HL-60/S4 (cell line): Measurements from ENCODE around the gene SMIM43.
"Not testable (repeated sequence)": the region's sequence is repeated elsewhere in the genome, so short reads cannot be mapped to it uniquely, and the experiment has no call there.

Experiments
- in situ Hi-C: fragments of 300-500 bp; cut with MboI; formaldehyde crosslinking; loops from 2 replicates; pipeline ENCODE4 v1.14.3; 2022; ENCODE audit warnings: low sequenced_read_pairs

The SMIM43 gene

DNA sequence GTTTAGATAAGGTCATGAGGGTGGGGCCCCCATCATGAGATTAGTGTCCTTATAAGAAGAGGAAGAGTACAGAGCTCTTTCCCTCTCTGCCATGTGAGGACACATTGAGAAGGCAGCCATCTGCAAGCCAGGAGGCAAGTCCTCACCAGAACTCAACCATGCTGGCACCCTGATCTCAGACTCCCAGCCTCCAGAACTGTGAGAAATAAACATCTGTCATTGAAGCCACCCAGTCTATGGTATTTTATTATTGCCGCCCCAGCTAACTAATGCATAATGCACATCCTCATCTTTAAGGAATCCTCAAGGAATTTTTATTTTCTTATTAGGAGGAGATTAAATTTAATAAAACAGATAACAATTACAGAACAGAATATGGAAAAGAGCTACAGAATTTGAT is 19.4 kb upstream of the SMIM43 start:
- in situ Hi-C loops, result no loop called here

DNA sequence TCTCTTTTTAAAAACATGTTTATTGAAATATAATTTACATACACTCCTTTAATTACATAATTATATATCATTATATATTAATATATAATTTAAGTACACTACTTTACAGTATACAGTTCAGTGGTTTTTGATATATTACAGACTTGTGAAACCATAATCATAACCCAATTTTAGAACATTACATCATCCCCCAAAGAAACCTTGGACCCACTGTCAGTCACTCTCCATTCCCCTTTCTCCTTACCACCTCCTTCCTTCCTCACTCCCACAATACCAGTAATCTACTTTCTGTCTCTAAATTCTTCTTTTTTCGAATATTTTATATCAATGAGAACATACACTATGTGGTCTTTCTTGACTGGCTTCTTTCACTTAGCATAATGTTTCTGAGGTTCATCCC is 18.2 kb upstream of the SMIM43 start:
- in situ Hi-C loops, result no loop called here

DNA sequence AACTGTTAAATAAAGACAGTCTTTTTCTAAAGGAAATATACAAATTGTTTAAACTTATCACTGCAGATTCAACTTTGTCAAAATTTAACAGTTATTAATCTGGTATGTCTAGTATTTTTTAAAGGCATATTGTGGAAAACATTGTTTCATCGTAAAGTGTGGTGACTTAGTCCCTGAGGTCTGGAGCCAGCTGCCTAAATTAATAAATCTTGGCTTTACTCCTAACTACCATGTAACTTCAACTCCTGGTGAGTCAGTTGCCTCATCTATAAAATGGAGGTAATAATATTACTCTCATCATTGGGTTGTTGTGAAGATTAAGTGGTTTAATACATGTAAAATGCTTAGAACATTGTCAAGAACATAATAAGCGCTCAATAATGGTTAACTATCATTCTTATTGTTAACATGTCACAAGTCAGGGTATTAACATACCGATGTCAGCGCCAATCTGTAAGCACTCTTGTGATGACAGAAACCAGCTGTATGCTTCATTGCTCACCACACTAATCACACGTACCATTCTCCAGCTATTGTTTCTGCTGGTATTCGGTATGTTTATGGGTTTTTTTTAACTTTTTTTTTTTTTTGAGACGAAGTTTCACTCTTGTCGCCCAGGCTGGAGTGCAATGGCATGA is 14.1 kb upstream of the SMIM43 start:
- in situ Hi-C loops, result no loop called here

DNA sequence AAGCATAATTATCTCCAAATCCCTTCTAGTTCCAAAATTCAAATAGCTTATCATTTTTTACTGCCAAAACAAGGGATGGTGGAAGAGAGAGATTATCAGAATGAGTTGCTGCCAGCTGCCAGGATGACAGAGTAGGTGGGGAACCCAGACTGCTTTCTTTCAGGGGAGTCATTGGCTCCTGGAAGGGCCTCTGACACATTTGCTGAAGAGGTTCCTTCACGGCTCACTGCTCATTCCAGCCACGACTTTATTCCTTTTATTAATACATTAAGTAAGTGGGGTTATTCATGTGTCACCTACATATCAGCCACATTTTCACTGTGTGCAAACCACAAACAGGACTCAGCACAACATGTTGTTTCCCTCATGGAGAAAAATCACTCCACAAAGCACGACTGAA is 12.7 kb upstream of the SMIM43 start:
- in situ Hi-C loops, result no loop called here

DNA sequence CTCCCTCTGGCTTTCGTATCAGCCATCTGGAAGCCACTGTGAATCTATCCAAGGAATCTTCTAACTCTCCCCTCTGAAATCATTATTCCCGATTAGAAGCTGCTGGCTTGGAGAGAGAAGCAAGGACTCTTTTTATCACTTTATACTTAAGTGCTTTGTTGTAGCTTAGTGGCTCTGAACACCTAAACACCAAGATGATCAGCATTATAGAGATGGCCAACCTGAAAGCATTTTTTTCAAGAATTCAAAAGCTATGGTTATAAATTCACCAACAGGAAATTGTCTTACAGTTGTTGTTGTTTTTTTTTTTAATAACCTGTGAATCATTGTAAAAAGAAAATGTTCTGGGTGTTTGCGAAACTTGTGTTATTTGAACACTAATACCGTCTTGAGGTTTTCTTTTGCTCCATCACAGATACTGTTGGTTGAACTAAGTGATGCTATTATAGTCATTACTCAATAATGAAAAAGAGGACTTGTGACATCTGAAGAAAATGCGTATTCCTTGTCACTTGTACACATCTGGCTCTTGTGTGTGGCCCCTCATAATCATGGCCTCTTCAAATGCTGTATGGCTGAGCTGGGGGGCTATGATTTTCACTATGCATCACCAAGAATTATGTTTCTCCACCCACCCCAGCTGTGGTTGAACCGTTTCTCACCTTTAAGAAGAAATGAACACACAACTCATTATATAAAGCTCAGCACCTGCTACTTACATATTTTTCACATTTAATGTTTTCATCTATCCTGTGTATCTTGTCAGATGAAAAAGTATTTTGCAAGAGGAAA is 11.8 kb upstream of the SMIM43 start:
- in situ Hi-C loops, result no loop called here

DNA sequence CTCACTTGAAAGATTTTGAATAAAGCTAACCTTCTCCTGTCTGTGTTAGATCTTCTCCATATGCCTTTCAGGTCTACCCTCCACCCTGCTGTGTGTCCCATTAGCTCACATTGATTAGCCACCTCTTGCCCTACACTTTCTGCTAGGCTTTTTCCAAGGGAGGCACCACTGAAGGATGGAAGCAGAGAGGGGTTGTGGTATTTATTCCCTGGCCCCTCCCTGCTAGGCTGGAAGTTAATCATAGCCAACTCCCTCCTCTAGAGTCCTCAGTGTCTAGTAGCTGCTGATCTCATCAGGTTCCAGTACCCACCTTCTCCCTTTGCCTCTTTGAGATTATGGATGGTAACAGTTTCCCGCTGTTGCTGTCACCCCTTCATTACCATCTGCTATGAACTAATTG is 8.9 kb upstream of the SMIM43 start:
- in situ Hi-C loops, result no loop called here

DNA sequence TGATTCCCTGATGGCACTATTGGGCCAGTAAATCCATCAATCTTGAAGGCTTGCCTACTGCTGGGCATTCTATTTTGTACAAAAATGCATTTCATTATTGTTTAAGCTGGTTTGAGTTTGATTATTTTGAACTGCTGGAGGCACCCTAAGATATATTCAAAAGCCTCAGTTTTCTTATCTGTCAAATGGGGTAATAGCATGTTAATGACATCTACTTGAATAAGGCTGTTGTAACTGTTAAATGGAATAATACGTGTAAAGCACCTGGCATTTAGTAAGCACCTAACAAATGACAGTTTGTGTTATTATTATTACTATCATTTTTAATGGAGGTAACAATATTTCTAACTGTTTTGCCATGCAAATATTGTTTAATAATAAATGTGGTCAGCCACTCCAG is 6.9 kb upstream of the SMIM43 start:
- in situ Hi-C loops, result no loop called here

DNA sequence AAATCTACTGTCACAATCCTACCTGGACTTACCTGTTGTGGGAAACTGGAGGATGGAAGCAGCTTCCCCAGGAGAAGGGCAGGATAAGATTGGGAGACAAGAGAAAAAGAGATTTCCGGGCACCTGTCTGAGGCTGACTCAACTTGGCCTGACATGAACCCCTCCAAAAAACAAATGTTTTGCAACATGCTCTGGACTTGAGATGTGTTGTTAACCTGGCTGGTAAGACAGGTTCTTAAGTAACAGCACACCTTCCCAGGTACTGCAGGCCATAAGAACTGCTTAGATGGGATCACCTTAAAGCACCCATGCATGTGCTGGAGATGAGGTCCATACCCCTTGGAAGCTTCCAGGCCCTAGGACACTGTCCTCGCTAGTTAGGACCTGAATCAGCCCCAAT is 4.4 kb upstream of the SMIM43 start:
- in situ Hi-C loops, result no loop called here

DNA sequence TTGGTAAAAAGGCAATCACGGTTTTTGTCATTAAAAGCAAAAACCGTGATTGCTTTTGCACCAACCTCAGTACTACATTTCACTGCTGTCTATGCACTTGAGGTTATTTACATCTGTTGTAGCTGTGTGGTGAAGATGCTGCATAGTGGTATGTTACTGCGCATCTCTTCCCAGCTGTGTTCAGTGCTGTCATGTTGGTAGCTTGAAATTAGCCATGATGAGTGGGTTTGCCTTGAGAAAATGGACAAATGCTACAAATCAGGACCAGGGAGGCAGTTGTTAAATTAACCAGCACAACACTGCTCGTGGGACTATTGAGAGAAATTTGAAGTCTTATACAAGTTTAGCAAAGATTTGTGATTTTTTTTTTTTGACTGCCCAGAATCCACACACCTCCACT is 2.2 kb upstream of the SMIM43 start:
- in situ Hi-C loops, result no loop called here

DNA sequence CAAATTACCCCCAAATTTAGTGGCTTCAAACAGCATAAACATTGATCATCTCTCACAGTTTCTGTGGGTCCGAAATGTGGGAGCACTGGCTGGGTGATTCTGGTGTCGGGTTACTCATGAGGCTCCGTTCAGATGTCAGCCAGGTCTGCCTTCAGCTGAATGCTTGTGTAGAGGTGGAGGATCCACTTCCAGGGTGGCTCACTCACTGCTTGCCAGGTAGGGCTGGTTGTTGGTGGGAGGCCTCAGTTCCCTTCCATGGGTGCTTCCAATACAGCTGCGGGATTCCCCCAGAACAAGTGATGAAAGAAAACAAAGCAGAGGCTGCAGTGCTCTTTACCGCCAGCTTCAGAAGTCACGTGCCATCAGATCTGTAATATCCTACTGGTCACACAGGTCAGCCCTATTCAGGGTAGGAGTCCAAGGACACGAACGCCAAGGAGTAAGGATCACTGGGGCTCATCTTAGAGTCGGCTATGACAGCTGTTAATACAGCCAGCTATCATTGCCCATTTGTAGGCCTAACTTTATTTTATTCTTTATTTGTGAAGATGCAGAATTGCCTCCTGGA is 1.1 kb upstream of the SMIM43 start:
- in situ Hi-C loops, result no loop called here

DNA sequence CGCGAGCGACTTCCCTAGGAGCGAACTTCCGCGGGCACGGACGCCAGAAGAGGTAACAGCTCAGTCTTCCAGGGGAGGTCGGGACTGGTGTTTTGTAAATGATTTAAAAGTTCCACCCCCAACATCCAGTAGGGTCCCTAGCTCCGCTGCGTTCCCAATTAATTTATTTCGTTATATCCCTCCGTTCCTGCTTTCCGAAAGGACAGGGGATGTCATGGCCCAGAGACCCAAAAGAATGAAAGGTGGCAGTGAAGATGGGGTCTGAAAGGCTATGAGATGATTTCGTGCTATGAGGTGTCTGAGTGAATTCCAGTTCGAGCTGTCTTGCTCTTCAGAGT is 373 bp upstream of the SMIM43 start:
- in situ Hi-C loops, result no loop called here

DNA sequence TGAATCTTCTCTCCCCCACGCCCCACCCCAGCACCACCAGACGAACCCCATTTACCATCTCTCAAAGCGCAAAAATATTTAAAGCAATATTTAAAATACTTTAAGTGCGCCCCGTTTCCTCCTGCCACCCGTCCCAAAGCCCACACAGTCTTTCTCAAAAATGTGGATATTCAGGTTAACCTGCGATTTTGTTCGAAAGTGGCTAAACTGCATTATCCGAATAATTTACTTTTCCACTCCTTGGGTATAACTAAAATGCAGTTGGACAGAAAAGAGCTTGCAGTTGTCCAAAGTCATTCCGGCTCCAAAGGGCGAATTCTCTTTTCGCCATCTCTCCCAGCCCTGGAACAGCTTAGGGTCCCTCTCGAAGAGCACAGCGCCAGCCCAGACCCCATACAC is 662 bp downstream of the SMIM43 start:
- in situ Hi-C loops, result no loop called here

DNA sequence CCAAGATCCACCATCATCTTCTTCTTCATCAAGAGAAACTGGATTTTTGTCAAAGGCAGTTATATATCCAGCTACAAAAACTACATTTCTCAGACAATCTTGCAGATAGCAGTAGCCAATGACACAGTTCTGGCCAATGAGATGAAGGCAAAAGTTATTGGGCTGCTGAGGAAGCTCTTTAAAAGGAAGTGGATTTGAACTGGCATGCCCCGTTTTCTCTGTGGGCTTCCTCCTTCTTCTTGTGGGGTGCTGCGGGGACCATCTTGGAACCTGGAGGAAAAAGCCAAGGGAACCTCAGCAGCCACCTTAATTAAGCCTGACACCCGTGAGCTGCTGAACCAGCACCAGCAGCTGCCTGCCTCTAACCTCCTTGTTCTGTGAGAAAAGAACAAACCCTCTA is 4.8 kb downstream of the SMIM43 start:
- in situ Hi-C loops, result no loop called here

DNA sequence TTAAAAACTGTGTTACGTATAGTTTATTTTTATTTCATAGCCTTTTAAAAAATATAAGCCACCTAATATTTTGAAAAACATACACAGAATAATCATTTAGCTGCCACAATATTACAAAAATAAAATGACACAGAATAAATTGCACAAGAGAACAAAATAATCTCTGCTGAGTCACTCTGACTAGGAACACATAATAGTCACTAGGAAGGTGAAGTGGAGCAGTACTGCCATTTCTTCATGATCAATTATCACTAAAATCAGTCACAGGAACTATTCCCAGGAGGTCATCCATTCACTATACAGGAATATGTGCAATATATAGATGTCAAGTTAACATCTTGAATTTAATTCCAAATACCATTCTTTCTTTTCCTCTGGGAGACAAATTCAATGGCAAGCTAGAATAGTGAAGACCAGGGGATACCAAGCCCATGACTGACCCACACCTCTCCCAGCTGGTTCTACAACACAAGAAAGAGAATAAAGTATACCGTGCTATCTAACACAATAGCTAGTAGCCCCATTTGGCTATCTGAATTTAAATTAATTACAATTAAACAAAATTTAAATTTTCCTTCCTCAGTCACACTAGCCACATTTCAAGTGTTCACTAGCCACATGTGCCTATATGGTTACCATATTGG is 5.9 kb downstream of the SMIM43 start:
- in situ Hi-C loops, result no loop called here

DNA sequence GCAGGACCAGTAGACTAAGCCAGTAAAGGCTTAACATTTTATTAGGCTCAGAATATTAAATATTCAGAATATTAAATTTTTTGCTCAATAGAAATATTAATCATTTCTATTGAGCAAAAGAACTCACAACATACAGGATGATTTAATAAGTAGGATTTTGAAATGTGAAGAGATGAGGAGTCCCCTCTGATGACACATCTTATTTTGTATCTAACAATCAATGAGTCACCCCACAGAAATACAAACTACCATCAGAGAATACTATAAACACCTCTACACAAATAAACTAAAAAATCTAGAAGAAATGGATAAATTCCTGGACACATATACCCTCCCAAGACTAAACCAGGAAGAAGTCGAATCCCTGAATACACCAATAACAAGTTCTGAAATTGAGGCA is 12.8 kb downstream of the SMIM43 start:
- in situ Hi-C loops, result not testable (repeated sequence)

DNA sequence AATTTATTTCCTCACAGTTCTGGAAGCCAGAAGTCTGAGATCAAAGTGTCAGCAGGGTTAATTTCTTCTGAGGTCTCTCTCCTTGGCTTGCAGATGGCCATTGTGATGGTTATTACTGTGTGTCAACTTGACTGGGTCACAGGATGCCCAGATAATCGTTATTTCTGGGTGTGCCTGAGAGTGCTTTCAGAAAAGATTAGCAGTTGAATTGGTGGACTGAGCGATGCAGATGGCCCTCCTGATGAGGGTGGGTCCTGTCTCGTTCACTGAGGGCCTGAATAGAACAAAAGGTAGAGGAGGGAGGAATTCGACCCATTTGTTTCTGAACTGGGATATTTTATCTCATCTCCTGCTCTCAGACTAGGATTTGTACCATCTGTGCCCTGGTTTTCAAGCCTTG is 15.7 kb downstream of the SMIM43 start:
- in situ Hi-C loops, result no loop called here

DNA sequence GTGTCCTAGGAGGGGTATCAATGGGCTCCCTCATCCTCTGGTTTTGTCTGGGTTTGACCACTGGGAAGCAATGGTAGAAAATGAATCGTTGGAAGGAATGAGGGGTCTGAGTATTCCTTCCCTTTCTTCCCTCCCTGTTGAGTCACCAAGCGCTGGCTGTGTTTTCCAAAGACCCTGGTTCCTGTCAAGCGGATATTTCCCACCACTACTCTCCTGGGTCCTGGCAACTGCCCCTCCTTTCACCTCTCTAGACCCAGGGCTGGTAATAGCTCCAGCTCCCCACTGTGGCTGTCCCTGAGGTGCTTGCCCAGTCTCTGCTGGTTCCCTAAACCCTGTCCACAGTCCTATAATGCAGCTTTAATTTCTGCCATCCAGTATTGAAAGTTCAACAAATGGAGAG is 22.2 kb downstream of the SMIM43 start:
- in situ Hi-C loops, result no loop called here

DNA sequence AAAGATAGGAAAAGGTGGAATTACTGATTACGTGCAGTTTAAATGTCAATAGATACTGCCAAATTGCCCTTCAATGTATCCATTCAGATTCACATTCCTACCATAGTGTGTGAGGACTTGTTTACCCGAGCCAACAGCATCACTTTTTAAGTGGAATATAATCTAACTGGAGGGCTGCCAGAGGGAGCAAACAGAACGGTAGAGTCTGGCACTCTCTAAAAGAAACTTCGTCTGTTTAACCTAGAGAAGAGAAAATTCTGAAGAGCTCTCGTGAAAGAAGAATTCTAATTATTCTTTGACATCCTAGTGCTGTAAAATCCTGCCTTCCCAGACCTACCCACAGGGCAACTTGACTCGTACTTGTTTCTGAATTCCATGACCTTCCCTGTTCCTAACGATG is 23.2 kb downstream of the SMIM43 start:
- in situ Hi-C loops, result no loop called here

DNA sequence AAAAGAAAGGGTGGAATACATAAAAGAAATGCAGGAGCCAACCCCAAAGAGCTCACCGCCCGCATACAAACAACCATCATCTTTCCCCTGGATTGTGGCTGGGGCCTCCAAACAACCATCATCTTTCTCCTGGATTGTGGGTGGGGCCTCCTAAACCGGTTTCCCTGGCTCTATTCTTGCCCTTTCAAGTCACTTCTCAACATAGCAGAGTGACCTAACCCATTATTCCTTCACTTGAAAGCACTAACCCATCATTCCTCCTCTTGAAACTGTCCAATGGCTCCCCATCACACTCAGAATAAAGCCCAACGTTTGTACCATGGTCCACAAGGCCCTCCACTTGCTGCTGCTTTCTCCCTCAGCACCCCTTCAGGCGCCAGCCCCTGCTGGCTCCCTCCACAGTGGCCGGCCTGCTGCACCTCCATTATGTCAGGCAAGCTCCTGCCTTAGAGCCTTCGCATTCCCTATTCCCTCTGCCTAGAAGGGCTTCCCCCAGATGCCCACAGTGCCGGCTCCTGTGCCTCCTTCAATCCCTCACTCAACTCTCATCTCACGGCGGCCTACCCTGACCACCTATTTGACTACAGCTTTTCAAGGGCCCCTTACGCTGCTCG is 24.1 kb downstream of the SMIM43 start:
- in situ Hi-C loops, result no loop called here

DNA sequence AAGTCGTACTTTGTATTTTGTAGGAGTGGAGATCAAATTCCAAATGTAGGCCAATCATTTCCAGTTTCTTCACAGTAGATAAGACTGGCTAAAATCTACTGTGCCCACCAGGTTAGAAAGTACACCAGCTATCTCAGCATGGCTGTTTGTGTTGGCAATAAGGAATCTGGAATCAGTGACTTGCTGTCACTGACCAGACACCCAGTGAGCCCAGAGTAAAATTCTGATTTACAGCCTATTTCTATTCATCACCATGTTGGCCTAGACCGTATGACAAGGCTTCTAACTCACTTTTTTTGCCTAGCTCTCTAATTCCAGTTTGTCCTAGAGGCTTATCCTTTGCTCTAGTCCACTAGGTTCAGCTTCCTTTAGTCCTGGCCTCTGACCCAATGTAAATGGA is 25.4 kb downstream of the SMIM43 start:
- in situ Hi-C loops, result no loop called here

DNA sequence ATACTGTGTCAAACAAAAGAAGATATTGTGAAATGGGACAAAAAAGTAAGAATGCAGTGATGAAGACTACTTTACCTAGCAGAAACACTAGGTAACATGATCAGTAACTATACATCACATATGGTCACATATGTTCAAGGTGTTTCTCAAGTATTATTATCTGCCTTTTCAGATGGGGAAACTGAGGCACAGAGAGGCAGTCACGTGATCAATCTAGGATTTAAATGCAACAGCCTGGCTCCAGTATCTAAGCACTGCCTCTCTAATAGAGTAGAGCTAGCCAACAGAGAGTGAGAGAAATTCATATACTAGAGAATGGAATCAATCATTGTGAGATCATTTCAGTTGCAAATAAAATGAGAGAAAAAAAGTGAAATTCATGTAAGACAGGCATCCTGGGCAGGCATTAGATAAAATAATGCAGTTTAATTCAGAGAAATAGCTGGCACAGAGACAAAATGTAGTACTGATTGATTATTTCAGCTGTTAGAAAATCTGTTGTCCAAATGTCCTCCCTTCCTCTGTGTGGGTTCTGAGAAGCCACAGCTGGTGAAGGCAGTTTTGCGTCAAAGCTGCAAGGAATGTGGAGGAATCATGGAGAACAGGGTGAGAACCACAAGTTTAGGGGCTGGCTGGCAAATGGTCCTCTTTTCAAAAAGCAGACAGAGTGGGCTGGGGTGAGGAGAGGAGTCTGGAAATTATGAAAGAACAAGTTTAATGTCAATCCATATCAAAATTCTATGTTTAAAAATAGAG is 26.0 kb downstream of the SMIM43 start:
- in situ Hi-C loops, result no loop called here
